LNCaP clone FGC (cell line): ENCODE measurements around the gene ZBTB11.
"Not testable (repeated sequence)": the region's sequence is repeated elsewhere in the genome, so short reads cannot be mapped to it uniquely, and the experiment has no call there.

Source experiments
- DNase-seq: peaks from one replicate; pipeline ENCODE4 v3.0.0-alpha.2; 2011; ENCODE audit warnings: low read depth
- H3K4me3 ChIP-seq: 2 replicates; pipeline ENCODE4 v1.5.1; 2011; ENCODE audit warnings: mild to moderate bottlenecking, low read depth, low read length, control low read depth
- CTCF ChIP-seq: IDR thresholded peaks from 2 replicates; pipeline ENCODE4 v1.5.1; 2012; ENCODE audit warnings: mild to moderate bottlenecking; ENCODE audit not compliant: control insufficient read depth, insufficient read depth; ENCODE audit errors: extremely low read depth

Gene ZBTB11

DNA sequence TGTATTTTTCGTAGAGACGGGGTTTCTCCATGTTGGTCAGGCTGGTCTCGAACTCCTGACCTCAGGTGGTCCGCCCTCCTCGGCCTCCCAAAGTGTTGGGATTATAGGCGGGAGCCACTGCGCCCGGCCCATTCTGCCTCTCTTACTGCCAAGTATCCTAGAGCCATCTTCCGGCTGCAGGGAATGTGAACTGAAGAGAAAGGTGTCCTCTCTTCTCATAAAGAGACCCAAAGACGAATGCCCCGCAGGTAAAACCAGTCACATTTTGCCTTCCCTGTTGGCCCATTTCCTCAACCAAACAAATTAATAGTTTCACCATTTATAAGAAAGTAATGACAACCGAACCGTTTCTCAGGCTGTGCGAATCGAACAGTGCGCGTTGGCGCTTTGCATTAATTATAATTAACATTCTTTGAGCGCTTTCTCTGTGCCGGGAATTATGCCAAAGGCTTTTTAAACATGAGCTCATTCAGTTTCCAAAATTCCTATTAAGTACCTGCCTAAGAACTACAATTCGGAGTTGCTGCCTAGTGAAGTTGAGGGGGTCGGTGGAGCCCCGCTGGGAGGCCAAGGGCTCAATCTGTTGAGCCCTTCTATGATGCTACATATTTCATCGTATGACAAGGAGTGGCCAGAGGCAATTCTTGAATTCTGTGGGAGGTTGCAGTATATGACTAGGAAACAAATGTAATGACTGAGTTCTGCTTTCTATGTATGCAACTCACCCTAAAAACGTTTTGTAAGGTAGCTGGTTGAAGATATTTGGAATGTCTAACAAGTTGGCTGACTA, 10.4 kb upstream of the ZBTB11 start:
- peak overlapping the region; percentile 100 for H3K4me3 ChIP-seq
- no peak for TF ChIP-seq CTCF
- DNase-seq: no peak

- no peak for TF ChIP-seq CTCF
- peak overlapping the region; percentile 100 for H3K4me3 ChIP-seq
- DNase-seq: no peak
Measured at GRCh38 chr3:101685870-101686307, 9.0 kb upstream of the ZBTB11 start.

- peak overlapping the region; percentile 100 for H3K4me3 ChIP-seq
- TF ChIP-seq CTCF: no peak
- no peak for DNase-seq
Measured at GRCh38 chr3:101685050-101685400, 8.1 kb upstream of the ZBTB11 start.

- H3K4me3 ChIP-seq: no peak overlapping the region
- TF ChIP-seq CTCF: no peak
- no peak for DNase-seq
Measured at GRCh38 chr3:101680466-101680865, 3.5 kb upstream of the ZBTB11 start.

GRCh38 chr3:101678837-101679236, 1.9 kb upstream of the ZBTB11 start:
- H3K4me3 ChIP-seq, DNase-seq: not testable (repeated sequence)

DNA sequence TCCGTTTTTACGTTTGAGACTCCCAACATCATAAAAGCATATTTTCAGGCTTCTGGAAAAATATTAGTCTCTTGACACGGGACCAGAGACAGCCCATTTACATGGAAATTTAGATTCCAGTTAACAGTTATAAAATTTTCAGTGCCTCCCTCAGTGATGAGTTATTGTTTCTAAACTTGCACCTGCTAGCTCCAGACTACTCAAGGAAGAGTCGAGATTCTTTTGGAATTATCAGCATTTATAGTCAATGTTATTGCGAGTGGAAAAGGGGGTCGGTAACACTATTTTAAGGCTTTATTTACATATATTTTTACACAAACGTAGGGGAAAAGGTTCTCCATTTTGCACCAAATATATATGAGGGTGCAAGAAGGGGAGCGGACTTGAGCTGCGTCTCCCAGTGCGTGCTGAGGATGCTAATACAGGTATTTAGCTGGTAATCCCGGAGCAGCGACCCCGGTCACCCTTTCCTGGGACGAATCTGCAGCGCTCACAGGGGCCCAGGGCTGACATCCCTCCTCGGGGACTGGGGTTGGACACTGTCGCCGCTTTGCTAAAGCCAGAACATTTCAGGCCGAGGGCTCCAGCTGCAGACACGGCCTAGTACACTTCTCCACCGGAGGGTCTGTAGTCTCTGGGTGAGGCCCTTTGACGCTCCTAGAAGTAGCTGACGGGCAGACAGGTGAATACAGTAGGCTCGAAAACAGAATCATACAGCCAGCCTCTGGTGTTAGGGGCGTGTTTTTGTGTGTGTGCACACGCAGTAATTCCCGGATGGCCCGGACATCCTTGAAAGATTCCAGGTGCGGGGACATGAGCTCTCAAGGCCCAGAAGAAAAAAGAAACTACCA, 729 bp upstream of the ZBTB11 start:
- H3K4me3 ChIP-seq: peak overlapping the region; percentile 96
- DNase-seq: no peak
- no peak for TF ChIP-seq CTCF

DNA sequence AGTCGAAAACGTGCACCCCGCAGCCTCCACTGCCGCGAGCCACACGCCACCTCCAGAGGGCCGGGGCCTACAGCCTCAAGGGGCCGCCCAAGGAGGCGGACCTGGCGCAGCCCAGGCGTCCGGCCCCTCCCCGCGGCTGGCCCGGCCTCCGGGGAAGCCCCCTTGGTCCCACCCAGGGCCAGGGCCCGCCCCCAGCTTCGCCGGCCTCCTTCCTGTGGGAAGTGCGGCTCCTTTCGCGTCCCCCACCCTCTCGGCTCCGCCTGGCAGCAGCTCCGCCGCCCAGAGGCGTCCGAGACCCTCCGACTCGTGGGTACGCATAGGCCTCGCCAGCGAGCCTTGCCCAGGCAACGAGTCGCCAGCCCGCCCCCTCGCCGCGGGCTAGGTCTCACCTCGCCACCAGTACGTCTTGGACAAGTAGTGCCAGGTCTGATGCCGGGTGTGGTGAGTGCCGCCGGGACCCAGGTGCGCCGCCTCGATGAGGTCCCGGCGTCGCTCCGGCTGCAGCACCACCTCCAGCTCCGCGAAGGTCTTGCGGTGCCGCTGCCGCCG, 642 bp downstream of the ZBTB11 start:
- peak; percentile 70 for DNase-seq
- H3K4me3 ChIP-seq: peak overlapping the region; percentile 96
- TF ChIP-seq CTCF: no peak
